Body of pancreas (tissue), 4 donors: ENCODE measurements around the gene ZDHHC21. TPM values are rescaled to one million over a fixed set of nuclear protein-coding genes. Genes with fewer than 3 reads are reported as not detected.
"Not testable (repeated sequence)": the region's sequence is repeated elsewhere in the genome, so short reads cannot be mapped to it uniquely, and the experiment has no call there.

Experiments
- ATAC-seq: fragments of 150-250 bp; one replicate; pipeline ENCODE4 v1.9.1; 2016
- DNase-seq, 4 donors: peaks; one replicate each; pipeline ENCODE4 v3.0.0-alpha.2; 2019
- H3K27ac ChIP-seq, 4 donors: fragments of 200-600 bp; sonication (generic); 1 replicate in 3 of 4; 2 replicates in 1 of 4; pipeline versions ENCODE4 v1.5.1 to v1.6.1; 2016 to 2019; ENCODE audit warnings: mild to moderate bottlenecking in 1 of 4, mixed read lengths in 1 of 4, moderate library complexity in 1 of 4
- H3K27me3 ChIP-seq, 2 donors: fragments of 200-600 bp; sonication (generic); one replicate each; pipeline ENCODE4 v1.6.0; 2016; ENCODE audit warnings: mild to moderate bottlenecking in 1 of 2
- H3K36me3 ChIP-seq, 2 donors: fragments of 200-600 bp; sonication (generic); replicated peaks in 1 of 2; 2 replicates each; pipeline ENCODE4 v1.5.1; 2016; ENCODE audit warnings: low read depth in 2 of 2; ENCODE audit not compliant: insufficient read depth in 1 of 2
- H3K4me1 ChIP-seq: fragments of 200-600 bp; sonication (generic); one replicate; pipeline ENCODE4 v1.6.0; 2016
- H3K4me3 ChIP-seq, 2 donors: fragments of 200-600 bp; sonication (generic); 1 replicate in 1 of 2; 2 replicates in 1 of 2; pipeline ENCODE4 v1.5.1; 2016 to 2019
- H3K9me3 ChIP-seq, 3 donors: fragments of 200-600 bp; sonication (generic); 1 replicate in 2 of 3; 2 replicates in 1 of 3; pipeline ENCODE4 v1.5.1; 2016
- POLR2A ChIP-seq, 3 donors: fragments of 450-650 bp; IDR thresholded peaks; one replicate each; pipeline ENCODE4 v1.6.1; 2016; ENCODE audit warnings: antibody characterized with exemption in 3 of 3, mild to moderate bottlenecking in 2 of 3
- whole genome bisulfite sequencing, 2 donors: methylation state at CpG; one replicate each; pipeline ENCODE4 v1.1.5; 2017; 5-methylcytosine and 5-hydroxymethylcytosine counted together
- intact Hi-C: fragments of 100-400 bp; cut with DNase I; formaldehyde crosslinking; loops from one replicate; pipeline ENCODE4 v1.15.1; 2023
- total RNA-seq, 2 donors: library from RNA; depleted of rRNA; stranded (reverse); fragments of >200 nt; gene quantifications; one replicate each; pipeline ENCODE4 v1.1.0, GENCODE V29; 2016
- TF ChIP-seq, protein P1 (sequence below), 7 experiments: fragments of 450-650 bp in 4 of 7; fragments of 200-600 bp in 3 of 7; sonication (generic) in 3 of 7; IDR thresholded peaks; one replicate each; pipeline ENCODE4 v1.5.1; 2016 to 2019; ENCODE audit warnings: antibody characterized with exemption in 7 of 7

ZDHHC21 gene
- total RNA-seq, 2 donors from 2014 or later: 9.6 to 67.6 TPM

DNA sequence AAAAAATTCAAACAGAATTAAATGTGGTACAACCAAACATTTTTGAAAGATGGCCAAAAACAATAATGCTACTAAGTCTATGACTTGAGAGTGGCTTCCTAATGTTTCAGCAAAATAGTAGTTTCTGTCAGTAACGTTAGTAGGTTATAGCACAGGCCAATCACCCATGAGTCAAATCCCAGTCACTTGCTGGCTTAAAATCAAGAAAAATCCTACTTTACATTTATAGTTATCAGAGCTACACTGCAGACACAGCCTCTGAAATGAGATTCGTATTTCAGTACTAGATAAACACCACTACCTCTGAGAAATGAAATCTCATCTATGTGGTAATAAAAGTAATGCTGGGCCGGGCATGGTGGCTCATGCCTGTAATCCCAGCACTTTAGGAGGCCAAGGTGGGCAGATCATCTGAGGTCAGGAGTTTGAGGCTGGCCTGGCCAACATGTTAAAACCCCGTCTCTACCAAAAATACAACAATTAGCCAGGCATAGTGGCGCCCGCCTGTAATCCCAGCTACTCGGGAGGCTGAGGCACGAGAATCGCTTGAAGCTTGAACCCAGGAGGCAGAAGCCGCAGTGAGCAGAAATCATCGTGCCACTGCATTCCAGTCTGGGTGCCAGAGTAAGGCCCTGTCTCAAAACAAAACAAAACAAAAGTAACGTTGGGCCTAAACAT, 6.1 kb downstream of the ZDHHC21 start:
- Histone ChIP-seq H3K4me3 (no peak overlapping the region), H3K9me3 (no peaks in the 10 kb centered on the region), H3K4me1 (peaks cover 5% of the 10 kb centered on the region), H3K36me3 (peaks cover 0 to 2% of the 10 kb centered on the region in 2 donors), H3K27me3 (no peaks in the 10 kb centered on the region), H3K27ac (no peak overlapping the region)
- WGBS, 2 donors: 90 to 92% methylated on average over 12 of the region's 12 CpGs
- intact Hi-C loops: no loop called here
- ATAC-seq (no peak), DNase-seq (no peak)
- TF ChIP-seq POLR2A (IDR thresholded peaks at IDR 0.05): no peak
- TF ChIP-seq, protein P1, sequence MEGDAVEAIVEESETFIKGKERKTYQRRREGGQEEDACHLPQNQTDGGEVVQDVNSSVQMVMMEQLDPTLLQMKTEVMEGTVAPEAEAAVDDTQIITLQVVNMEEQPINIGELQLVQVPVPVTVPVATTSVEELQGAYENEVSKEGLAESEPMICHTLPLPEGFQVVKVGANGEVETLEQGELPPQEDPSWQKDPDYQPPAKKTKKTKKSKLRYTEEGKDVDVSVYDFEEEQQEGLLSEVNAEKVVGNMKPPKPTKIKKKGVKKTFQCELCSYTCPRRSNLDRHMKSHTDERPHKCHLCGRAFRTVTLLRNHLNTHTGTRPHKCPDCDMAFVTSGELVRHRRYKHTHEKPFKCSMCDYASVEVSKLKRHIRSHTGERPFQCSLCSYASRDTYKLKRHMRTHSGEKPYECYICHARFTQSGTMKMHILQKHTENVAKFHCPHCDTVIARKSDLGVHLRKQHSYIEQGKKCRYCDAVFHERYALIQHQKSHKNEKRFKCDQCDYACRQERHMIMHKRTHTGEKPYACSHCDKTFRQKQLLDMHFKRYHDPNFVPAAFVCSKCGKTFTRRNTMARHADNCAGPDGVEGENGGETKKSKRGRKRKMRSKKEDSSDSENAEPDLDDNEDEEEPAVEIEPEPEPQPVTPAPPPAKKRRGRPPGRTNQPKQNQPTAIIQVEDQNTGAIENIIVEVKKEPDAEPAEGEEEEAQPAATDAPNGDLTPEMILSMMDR (IDR thresholded peaks at IDR 0.05): no peak

DNA sequence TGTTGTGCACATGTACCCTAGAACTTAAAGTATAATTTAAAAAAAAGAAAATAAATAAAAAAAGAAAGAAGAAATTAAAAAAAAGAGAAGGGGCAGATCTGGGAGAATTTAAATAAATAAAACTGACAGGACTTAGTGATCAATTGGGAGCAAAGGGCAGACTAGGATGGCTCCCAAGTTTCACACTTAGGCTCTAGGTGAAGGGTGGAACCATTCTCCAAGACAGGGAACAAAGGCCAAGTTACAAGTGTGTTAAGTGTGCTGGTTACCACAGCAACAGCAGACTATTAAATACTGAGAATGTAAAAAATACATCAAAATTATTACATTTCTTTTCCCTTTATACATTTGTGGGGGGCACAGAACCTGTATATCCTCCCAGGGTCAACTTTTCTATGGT, 7.1 kb downstream of the ZDHHC21 start:
- no peak overlapping the region for H3K27ac ChIP-seq
- ATAC-seq: no peak
- no peak overlapping the region for H3K4me3 ChIP-seq
- peaks cover 0 to 2% of the 10 kb centered on the region in 2 donors for H3K36me3 ChIP-seq
- intact Hi-C loops: no loop called here
- no peaks in the 10 kb centered on the region for H3K27me3 ChIP-seq
- DNase-seq: no peak
- no peaks in the 10 kb centered on the region for H3K9me3 ChIP-seq
- no peaks in the 10 kb centered on the region for H3K4me1 ChIP-seq
- no peak for TF ChIP-seq POLR2A (IDR thresholded peaks at IDR 0.05)
- TF ChIP-seq, protein P1 (IDR thresholded peaks at IDR 0.05): no peak

DNA sequence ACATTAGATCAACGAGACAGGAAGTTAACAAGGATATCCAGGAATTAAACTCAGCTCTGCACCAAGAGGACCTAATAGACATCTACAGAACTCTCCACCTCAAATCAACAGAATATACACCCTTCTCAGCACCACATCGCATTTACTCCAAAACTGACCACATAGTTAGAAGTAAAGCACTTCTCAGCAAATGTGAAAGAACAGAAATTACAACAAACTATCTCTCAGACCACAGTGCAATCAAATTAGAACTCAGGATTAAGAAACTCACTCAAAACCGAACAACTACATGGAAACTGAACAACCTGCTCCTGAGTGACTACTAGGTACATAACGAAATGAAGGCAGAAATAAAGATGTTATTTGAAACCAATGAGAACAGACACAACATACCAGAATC, 10.6 kb downstream of the ZDHHC21 start:
- H3K4me1 ChIP-seq, ATAC-seq, H3K36me3 ChIP-seq, intact Hi-C loops, DNase-seq, H3K4me3 ChIP-seq, H3K27me3 ChIP-seq, H3K27ac ChIP-seq, H3K9me3 ChIP-seq: not testable (repeated sequence)
- 91 to 92% methylated on average over 4 of the region's 4 CpGs for WGBS, 2 donors

DNA sequence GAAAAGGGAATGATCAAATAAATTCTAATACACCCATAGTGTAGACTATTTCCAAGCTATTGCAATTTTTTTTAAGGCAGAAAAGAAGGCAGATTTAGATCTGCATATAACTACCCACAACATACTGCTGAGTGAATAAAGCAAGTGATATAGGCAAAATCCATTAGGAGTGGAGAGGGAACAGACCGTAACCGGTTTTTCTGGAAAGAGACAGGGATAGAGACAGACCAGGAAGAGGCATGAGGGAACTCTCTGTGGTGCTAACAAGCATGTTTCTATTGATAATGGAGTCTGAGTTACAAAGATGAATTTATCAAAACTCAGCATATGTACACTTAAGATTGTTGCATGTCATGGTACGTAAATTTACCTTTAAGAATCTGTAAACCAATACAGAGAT, 14.5 kb downstream of the ZDHHC21 start:
- no peaks in the 10 kb centered on the region for H3K9me3 ChIP-seq
- intact Hi-C loops: no loop called here
- H3K27me3 ChIP-seq: no peaks in the 10 kb centered on the region
- no peaks in the 10 kb centered on the region for H3K36me3 ChIP-seq
- DNase-seq: no peak
- ATAC-seq: no peak
- H3K4me1 ChIP-seq: peaks cover 3% of the 10 kb centered on the region
- no peak overlapping the region for H3K4me3 ChIP-seq
- no peak for TF ChIP-seq POLR2A (IDR thresholded peaks at IDR 0.05)
- TF ChIP-seq, protein P1 (IDR thresholded peaks at IDR 0.05): no peak
- no peak overlapping the region for H3K27ac ChIP-seq
- 87 to 92% methylated on average over 3 of the region's 3 CpGs for WGBS, 2 donors

DNA sequence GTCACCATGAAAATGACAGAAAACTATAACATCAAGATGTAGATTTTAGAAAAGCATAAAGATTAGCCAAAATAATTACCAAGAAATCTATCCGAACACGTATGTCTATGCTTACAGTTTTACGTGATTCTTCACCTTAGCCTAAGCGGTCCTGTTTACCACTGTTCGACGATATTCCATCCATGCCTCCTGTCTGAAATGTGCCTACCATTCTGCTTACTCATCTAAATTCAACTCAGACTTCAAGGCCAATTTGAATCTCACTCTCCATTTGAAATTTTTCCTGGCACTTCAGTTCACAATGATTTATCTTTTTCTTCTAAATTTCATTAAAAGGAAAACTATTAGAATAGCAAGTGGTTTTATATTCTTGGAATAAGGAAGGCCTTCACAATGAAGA, 15.4 kb downstream of the ZDHHC21 start:
- intact Hi-C loops: no loop called here
- Histone ChIP-seq H3K27me3 (no peaks in the 10 kb centered on the region), H3K4me1 (peaks cover 3% of the 10 kb centered on the region), H3K4me3 (no peak overlapping the region), H3K36me3 (no peaks in the 10 kb centered on the region), H3K9me3 (no peaks in the 10 kb centered on the region), H3K27ac (no peak overlapping the region)
- no peak for ATAC-seq
- WGBS, 2 donors: 93 to 94% methylated on average over 6 of the region's 6 CpGs
- DNase-seq: no peak
- TF ChIP-seq POLR2A (IDR thresholded peaks at IDR 0.05): no peak
- TF ChIP-seq, protein P1 (IDR thresholded peaks at IDR 0.05): no peak
